Dedifferentiated amniotic fluid mesenchymal stem cell (primary cell): ENCODE measurements around the gene SOS2.

Experiments used
- DNase-seq: peaks from one replicate; pipeline ENCODE4 v3.0.0-alpha.2; 2016; ENCODE audit errors: extremely low spot score

Gene SOS2

DNA sequence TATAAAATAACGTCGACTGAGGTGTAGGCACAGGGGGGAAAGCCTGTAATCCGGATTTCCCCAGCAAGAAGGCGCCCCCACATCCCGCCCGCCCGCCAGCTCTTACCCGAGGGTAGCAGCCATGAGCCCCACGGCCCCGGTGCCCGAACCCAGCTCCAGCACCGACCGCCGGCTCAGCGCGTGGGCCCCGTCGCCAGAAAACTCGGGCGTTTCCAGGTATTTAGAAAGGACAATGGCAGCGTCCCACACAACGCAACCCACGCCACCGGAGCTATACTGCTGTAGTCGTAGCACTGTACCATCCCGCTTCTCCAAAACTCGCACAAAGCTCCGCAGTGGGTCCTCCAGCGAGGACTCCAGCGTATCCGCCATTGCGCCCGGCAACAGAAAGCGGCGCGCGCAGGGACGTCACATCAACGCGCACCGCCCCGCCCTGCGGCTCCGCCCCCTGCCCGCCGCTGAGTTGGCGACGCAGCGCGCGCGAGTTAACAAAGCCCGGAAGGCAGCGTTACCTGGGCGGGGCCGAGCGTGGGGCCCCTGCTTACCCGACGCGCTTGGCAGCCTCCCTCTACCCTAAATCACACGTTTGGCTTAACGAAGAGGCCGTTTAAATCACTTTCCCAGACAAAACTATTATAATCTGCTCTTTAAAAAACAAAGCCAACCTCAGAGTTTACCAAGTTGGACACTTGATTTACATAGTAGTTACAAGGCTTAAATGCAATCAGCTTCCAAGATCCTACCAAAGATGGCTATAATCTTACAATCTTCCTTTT, 115.0 kb downstream of the SOS2 start, which contains the start of gene VCPKMT:
Gene VCPKMT (minus strand): TSS at position 392 of the 776 bp plus-strand sequence. CDS start 20 bp downstream, at position 372.
- peak; percentile 89 for DNase-seq

DNA sequence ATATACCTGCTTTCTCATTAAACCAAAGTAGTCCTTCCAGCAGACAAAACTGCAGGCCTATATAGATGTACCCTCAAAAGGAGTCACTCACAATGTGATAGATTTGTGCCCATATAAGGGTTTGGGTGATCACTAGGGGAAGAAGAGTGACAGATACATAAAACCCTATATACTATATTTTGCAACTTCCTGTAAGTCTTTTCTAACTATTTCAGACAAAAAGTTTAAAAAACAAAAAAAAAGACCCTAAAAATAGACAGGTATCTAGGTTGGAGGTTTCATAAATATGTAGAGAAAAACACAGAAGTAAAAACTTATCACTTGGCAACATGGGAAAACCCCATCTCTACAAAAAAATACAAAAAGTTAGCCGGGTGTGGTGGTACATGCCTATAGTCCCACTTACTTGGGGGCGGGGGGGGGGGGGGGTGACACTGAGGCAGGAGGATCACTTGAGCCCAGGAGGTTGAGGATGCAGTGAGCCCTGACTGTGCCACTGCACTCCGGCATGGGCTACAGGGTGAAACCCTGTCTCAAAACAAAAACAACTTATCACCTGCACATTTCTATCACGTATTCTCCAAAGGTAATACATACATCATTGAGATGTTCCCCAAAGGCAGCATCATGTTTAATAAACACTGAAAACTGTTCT, 117.9 kb downstream of the SOS2 start:
- DNase-seq, result no peak

DNA sequence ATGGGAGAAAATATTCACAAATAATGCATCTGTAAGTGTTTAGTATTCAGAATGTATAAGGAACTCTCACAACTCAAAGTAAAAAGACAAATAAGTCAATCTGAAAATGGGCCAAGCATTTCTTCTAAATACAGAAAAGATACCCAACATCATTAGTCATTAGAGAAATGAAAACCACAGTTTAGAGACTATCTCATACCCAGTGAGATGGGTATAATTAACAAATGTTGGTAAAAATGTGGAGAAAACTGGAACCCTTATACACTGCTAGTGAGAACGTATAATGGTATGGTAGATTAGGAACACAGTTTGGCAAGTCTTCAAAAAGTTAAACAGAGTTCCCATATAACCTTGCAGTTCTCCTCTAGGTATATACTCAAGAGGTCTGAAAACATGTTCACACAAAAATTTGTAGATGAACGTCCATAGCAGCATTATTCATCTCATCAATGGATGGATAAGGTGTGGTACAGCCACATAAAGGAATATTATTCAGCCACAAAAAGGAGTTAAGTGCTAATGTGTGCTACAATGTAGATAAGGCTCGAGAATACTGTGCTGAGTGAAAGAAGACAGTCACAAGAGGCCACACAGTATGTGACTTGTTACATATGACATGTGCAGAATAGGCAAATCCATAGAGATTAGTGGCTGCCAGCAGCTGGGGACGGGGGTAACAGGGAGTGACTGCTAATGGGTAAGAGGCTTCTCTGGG, 120.9 kb downstream of the SOS2 start:
- no peak for DNase-seq

DNA sequence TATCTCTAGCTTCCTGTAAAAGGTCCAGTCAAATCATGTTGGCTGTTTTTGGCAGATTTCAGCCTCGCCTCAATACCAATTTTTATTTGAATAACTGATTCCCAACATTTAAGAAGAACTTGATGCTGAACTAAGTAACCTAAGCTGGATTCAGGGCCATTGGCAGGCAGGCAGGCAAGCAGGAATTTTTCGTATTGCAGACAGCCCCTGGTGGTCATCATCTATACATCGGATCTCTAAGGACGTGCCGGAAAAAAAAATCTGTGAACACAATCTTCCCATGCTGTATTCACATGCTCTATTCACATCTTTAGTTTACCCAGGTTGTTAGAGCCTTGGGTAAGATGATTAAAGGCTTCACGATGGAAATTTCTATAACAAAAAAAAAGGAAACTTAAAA, 122.0 kb downstream of the SOS2 start:
- DNase-seq, result no peak

DNA sequence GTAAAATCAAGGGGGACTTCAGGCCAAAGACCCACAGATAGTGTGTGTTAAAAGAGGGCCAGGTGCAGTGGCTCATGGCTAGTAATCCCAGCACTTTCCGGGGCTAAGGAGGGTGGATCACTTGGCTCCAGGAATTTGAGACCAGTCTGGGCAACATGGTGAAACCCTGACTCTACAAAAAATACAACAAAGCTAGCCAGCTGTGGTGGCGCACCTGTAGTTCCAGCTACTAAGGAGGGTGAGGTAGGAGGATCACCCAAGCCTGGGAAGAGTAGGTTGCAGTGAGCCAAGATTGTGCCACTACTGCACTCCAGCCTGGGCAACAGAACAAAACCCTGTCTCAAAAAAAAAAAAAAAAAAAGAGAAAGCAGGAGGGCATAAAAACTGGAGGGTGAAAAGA, 123.5 kb downstream of the SOS2 start:
- DNase-seq, result no peak

DNA sequence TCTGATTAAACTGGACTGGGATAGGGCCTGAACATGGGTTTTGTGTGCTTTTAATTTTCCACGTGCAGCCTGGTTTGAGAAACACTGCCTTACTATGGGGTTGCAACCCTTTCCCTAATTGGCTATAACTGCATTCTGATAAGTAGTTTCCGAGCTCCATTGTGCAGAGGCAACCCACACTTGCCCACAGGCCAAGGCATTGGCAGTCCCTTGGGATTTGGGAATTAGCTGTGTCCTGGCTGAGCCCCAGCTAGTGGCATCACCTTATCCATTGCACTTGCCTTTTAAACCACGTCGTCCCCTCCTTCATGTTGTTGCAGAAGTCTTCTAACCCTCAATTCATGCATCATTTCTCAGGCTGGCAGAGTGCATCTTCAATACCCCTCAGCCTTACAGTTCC, 125.2 kb downstream of the SOS2 start:
- DNase-seq, result no peak

DNA sequence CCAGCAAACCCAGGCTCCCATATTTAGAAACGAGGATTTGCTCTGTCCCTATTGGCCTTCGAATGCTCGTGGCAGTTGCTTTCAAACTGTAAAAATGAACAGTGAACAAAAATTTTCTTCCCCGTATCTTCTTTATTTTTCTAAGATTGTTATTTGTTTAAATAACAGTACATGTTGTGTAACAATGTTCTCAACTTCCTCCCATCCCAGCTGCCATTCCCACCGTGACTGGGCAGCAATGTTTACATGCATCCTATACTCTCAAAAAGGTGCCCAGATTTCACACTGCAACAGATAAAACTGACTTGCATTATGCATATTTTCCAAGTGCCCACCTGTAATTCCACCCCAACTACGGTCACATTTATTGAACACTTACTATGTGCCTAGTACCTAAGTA, 127.8 kb downstream of the SOS2 start:
- DNase-seq, result no peak

DNA sequence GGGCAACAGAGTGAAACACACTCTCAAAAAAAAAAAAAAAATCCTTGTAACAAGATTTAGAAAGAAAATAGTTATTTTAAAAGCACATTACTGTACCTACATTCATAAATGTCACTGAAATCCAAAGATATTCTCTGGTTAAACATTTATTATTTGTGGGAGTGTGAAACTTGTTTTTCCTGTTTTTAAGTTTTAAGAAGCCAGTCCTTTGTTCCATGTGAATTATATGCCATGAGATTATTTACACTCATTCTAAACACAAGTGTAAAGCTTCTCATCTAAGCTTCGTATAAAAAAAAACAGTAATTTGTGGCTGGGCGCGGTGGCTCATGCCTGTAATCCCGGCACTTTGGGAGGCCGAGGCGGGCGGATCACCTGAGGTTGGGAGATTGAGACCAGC, 130.0 kb downstream of the SOS2 start:
- no peak for DNase-seq

DNA sequence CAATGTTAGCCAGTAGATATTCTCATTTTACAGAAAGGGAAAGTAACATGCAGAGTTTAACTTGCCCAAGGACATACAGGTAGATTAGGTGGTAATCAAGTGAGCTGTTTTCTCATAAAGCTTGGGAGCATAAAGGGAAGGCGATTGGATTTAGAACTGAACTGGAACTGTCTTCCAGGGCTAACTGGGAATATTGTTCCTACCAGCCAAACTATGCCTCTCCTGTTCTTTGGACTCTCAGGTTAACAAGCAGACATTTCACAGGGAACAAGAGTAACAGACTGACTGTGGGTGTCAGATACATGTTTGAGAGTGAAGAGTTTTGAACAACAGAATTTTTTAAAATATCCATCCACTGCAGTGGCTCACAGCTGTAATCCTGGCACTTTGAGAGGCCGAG, 130.6 kb downstream of the SOS2 start:
- DNase-seq, result no peak

DNA sequence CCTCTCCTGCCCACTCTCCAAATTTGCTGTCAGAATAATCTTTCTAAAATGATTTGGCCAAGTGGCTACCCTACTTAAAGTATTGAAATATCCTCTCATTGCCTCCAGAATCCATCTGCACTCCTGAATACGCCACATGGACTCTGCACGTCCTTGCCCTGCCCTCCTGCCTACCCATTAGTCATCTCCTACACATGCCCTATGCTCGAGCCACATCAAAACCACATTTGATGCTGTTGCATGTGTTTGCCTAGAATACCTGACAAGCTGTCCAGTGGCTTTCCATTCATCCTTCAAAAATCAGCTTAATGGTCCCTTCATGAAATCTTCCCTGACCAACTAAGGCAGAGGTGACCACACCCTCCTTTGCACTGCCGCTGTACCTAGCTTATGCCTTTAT, 132.0 kb downstream of the SOS2 start:
- no peak for DNase-seq

DNA sequence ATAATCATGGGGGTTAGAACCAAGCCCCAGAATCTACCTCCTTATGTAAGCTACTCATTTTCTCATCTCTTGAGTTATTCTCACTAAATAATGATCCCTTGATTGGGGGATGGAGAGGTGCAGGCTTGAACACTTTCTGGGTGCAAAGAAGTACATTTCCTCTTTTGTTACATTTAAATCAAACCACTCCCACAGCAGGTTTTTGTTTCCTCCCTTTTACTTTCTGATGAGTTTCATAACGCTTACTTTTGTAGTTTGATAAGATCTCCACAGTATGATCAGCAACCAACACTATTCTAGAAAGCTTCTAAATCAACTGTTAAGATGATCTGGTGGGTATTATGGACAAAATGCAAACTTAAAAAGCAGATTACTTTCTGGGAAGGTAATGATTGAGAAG, 135.5 kb downstream of the SOS2 start:
- DNase-seq, result no peak

DNA sequence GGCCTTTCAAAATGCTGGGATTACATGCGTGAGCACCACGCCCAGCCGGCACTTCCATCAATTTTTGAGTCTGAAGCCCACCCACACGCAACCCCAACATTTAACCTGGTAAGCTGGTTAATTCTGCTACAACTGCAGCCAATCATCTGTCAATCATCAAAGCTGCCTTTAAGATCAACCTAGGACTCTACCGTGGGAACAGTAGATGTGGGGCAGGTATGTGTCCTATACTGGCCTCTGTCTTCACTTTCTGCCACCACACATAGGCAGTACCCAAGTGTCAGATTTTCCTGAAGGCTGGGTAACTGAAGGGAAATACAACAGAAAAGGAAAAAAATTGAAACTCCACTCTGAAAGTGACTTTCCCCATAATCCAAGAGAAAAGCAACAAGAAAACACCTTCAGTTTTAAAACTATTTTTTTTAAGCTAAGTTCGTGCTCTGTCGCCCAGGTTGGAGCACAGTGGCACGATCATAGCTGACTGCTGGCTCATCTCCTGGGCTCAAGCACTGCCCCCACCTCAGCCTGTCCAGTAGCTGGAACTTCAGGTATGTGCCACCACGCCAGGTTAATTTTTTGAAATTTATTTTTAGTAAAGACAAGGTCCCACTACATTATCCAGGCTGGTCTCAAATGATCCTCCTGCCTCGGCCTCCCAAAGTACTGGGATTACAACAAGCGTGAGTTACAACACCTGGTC, 137.2 kb downstream of the SOS2 start:
- DNase-seq, result no peak

DNA sequence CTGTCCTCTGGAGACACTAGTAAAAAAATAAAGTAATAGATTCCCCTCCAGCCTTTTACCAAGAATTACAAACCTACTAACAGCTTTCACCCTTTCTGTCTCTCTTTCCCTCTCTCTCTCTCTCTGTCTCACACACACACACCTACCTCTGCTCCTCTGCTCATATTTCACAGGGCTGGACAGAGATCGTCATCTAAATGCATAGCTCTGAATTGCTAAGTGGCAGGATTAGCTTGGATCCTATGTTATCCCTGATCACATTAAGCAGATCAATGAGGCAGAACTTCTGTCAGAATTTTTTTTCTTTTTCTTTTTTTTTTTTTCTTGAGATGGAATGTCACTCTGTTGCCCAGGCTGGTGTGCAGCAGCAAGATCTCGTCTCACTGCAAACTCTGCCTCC, 137.9 kb downstream of the SOS2 start:
- DNase-seq, result no peak

DNA sequence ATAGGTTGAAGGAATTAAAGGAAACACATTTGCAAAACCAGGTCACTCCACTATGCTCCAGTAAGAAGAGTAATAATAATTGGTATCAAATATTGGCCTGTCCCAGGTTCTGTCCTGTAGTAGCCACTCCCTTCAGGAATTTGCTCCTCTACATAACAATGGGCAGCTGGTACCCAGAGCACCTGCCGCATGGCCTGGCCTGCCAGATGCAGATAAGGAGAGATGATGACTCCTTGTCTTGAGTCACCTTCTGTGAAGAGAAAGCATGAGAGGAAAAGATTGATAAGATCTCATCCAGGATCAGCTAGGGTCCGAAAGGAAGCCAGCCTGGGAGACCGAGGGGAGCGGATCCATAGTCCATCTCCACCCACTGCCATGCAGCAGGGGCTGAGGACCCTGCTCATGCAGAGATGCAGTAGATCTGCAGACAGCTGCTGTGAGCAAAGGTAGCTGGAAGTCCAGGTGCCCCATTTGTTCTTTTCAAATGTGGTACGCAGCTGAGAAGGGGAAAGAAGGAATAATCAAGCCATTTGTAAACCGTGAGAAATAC, 139.3 kb downstream of the SOS2 start:
- DNase-seq, result no peak

DNA sequence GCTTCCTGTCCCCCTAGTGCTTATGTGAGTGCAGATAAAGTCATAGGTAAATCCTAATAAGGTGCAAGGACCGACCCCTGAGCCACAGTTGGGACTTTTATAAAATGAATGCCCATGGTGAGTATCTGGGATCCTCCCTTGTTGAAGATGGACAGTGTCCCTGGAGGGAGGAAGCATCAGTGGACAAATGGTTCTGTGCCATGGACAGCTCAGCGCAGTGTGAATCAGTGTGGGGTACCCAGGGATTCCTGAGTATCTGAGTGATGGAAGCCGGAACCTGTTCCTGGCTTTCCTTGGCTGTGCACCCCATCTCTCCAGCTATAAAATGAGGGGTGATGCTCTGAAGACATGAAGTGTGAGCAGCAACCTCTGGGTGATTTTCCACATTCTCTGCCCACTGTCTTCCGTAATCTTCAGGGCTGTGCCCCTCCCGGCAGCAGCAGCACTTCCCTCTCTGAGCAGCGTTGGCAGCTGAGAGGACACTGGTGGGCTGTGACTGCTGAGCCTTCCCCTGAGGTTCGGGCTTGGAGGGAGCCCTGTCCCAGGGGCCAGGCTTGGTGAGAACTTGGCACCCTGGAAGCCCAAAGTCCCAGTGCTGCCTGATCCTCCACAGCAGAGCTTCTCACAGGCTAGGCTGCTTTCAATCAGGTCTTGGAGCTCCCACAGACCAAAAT, 140.0 kb downstream of the SOS2 start:
- DNase-seq, result no peak

DNA sequence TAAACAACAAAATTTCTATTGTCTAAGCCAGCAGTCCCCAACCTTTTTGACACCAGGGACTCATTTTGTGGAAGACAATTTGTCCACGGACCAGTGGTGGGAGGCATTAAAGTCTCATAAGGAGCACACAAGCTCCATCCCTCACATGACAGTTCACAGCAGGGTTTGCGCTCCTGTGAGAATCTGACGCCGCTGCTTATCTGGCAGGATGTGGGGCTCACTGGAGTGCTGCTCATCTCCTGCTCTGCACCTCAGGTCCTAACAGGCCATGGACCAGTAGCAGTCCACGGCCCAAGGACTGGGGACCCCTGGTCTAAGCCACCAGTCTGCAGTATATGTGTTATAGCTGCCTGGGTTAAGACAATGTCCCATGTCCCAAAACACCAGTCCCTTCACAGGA, 142.2 kb downstream of the SOS2 start:
- no peak for DNase-seq

DNA sequence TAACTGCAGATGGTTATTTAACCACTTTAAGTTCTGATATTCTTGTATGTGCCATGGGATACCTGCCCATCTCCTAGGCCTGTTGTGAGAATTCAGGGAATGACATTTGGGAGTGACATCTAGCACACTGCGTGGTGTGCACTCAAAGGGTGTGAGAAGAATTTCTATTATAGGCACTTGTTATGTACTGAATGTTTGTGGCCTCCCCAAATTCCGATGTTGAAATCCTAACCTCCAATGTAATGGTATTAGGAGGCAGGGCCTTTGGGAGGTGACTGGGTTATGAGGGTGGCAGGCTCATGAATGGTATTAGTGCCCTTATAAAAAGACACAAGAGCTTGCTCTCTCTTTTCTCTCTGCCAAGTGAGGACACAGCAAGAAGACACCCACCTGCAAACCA, 142.6 kb downstream of the SOS2 start:
- DNase-seq, result no peak

DNA sequence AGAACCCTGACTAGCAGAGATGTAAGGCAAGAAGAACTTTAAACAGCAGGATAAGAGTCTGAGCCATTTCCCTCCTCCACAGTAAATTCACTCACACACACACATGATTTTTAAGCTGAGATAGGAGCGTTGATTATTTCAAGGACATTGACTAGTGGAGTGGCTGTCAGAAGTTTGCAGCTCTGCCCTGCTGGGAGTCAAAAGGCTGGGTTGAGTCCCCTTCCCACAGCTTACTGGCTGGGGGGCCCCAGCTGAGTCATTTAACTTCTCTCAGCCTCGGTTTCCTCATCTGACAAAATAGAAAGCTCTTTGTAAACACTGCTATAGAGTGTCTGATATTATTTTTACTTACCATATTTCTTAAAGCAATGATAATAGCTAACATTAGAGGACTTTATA, 143.3 kb downstream of the SOS2 start:
- no peak for DNase-seq

DNA sequence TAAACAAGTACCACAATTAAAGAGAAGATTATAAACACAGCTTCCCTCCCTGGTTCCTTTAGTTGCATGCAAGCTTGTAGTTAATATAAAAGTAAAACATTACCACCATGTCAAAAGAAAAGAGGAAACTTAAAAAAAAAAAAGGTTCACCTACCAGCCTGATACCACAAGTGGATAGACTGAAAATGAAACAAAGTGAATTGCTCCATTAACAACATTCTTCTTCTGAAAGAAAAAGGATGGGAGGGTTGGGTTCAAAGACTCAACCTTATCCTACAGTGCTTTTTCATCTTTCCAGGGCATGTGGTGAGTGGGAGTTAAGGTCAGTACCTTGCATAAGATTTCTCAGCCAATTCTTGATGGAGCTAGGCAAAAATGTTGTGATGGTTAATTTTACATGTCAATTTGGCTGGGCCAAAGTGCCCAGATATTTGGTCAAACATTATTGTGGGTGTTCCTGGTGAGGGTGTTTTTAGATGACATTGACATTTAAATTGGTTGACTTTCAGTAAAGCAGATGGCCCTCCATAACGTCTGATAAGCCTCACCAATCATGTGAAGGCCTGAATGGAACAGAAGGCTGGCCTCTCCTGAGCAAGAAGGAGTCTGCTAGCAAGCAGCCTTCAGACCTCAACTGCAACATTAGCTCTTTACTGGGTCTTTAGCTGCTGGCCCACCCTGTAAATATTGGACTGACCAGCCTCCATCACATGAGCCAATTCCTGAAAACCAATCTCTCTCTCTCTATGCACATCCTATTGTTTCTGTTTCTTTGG, 143.8 kb downstream of the SOS2 start:
- no peak for DNase-seq

DNA sequence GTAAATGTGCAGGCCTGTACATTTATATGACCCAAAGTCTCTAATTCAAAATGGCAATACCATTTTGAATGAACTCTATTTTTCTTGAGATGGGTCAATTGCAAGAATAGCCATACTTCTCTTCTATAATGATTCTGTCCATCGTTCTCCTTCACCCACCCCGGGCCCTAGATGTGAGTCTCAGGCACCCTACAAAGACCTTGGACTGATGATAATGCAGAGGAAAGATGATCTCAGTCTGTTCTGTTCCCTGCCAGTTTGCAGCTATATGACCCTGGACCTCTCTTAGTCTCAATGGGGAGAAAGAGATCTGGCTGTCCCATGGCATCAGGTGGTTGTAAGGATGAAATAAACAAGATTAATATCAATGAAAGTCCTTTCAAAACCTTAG, 145.1 kb downstream of the SOS2 start:
- no peak for DNase-seq
